GM12875 (cell line): ENCODE data around the gene GPS1.

Source experiments
- H3K4me3 ChIP-seq: one replicate; pipeline ENCODE4 v1.5.1; 2011; ENCODE audit warnings: low read depth, low read length, control low read depth
- CTCF ChIP-seq: IDR thresholded peaks from 2 replicates; pipeline ENCODE4 v1.5.1; 2011; ENCODE audit warnings: low read depth, mild to moderate bottlenecking, control low read depth, inconsistent platforms, low read length, moderate library complexity, borderline replicate concordance; ENCODE audit not compliant: insufficient read depth

GPS1 gene

GRCh38 chr17:82048571-82048971, 3.1 kb upstream of the GPS1 start:
- no peak for TF ChIP-seq CTCF

GRCh38 chr17:82049106-82049505, 2.6 kb upstream of the GPS1 start:
- no peak overlapping the region for H3K4me3 ChIP-seq
- TF ChIP-seq CTCF, result no peak

More at GRCh38 chr17:82048571-82048971, 3.1 kb upstream of the GPS1 start:
- no peak overlapping the region for H3K4me3 ChIP-seq

GRCh38 chr17:82049521-82049971, 2.2 kb upstream of the GPS1 start:
- no peak overlapping the region for H3K4me3 ChIP-seq
- TF ChIP-seq CTCF, result no peak

GRCh38 chr17:82050152-82050760, 1.4 kb upstream of the GPS1 start:
- H3K4me3 ChIP-seq, result no peak overlapping the region
- no peak for TF ChIP-seq CTCF

- H3K4me3 ChIP-seq, result peak overlapping the region; percentile 85
- TF ChIP-seq CTCF, result no peak
Measured at GRCh38 chr17:82050761-82051641, 697 bp upstream of the GPS1 start.

GRCh38 chr17:82052638-82053059, 951 bp downstream of the GPS1 start:
- TF ChIP-seq CTCF, result no peak
- peak overlapping the region; percentile 85 for H3K4me3 ChIP-seq

GRCh38 chr17:82053130-82053529, 1.4 kb downstream of the GPS1 start:
- no peak for TF ChIP-seq CTCF
- H3K4me3 ChIP-seq, result no peak overlapping the region
